Neural cell (in vitro differentiated cells): ENCODE data around the gene MARK2.

Experiments used
- EP300 ChIP-seq: fragments of 450-650 bp; conservative IDR thresholded peaks from 2 replicates; pipeline ENCODE4 v1.6.1; 2014; ENCODE audit warnings: antibody characterized with exemption, mild to moderate bottlenecking, moderate library complexity; ENCODE audit not compliant: poor library complexity, severe bottlenecking
- EZH2 ChIP-seq: fragments of 200-600, 300-800 bp; shearing (Covaris generic), sonication (generic); IDR thresholded peaks from 2 replicates; pipeline ENCODE4 v1.6.1; 2014; ENCODE audit warnings: antibody characterized with exemption, low read length, borderline replicate concordance, mild to moderate bottlenecking; ENCODE audit not compliant: insufficient read depth, poor library complexity, severe bottlenecking
- POLR2AphosphoS5 ChIP-seq: IDR thresholded peaks from 2 replicates; pipeline ENCODE4 v1.6.1; 2012
- SMC3 ChIP-seq: fragments of 450-650 bp; conservative IDR thresholded peaks from 2 replicates; pipeline ENCODE4 v1.6.1; 2014; ENCODE audit warnings: antibody characterized with exemption, mild to moderate bottlenecking, moderate library complexity; ENCODE audit not compliant: poor library complexity
- TF ChIP-seq, protein P1 (sequence below): fragments of 450-650 bp; IDR thresholded peaks from 2 replicates; pipeline ENCODE4 v1.5.1; 2014; ENCODE audit warnings: antibody characterized with exemption, mild to moderate bottlenecking, moderate library complexity; ENCODE audit not compliant: poor library complexity, severe bottlenecking
- TF ChIP-seq, protein P2 (sequence below): IDR thresholded peaks from 2 replicates; pipeline ENCODE4 v1.6.1; 2012; ENCODE audit warnings: borderline replicate concordance

DNA sequence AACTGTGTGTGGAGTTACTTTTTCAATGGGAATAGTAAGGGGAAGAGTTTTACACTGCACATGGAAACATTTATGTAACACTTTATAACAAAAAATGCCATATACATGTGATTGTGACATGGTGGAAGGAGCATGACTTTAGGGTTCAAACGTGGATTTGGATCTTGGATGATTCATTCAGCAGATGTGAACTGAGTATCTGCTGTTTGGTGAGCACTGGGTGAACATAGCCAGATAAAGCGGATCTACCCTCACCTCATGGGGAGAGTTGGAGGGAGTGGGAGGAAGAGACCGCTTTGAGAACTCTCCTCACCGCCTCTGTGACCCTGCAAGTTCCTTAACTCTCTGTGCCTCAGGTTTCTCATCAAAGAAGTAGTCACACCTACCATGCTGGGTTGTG, 103.0 kb downstream of the MARK2 start:
- TF ChIP-seq EZH2 (no peak), POLR2AphosphoS5 (no peak), SMC3 (no peak), EP300 (no peak)
- TF ChIP-seq, protein P1, sequence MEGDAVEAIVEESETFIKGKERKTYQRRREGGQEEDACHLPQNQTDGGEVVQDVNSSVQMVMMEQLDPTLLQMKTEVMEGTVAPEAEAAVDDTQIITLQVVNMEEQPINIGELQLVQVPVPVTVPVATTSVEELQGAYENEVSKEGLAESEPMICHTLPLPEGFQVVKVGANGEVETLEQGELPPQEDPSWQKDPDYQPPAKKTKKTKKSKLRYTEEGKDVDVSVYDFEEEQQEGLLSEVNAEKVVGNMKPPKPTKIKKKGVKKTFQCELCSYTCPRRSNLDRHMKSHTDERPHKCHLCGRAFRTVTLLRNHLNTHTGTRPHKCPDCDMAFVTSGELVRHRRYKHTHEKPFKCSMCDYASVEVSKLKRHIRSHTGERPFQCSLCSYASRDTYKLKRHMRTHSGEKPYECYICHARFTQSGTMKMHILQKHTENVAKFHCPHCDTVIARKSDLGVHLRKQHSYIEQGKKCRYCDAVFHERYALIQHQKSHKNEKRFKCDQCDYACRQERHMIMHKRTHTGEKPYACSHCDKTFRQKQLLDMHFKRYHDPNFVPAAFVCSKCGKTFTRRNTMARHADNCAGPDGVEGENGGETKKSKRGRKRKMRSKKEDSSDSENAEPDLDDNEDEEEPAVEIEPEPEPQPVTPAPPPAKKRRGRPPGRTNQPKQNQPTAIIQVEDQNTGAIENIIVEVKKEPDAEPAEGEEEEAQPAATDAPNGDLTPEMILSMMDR = no peak
- TF ChIP-seq, protein P2, sequence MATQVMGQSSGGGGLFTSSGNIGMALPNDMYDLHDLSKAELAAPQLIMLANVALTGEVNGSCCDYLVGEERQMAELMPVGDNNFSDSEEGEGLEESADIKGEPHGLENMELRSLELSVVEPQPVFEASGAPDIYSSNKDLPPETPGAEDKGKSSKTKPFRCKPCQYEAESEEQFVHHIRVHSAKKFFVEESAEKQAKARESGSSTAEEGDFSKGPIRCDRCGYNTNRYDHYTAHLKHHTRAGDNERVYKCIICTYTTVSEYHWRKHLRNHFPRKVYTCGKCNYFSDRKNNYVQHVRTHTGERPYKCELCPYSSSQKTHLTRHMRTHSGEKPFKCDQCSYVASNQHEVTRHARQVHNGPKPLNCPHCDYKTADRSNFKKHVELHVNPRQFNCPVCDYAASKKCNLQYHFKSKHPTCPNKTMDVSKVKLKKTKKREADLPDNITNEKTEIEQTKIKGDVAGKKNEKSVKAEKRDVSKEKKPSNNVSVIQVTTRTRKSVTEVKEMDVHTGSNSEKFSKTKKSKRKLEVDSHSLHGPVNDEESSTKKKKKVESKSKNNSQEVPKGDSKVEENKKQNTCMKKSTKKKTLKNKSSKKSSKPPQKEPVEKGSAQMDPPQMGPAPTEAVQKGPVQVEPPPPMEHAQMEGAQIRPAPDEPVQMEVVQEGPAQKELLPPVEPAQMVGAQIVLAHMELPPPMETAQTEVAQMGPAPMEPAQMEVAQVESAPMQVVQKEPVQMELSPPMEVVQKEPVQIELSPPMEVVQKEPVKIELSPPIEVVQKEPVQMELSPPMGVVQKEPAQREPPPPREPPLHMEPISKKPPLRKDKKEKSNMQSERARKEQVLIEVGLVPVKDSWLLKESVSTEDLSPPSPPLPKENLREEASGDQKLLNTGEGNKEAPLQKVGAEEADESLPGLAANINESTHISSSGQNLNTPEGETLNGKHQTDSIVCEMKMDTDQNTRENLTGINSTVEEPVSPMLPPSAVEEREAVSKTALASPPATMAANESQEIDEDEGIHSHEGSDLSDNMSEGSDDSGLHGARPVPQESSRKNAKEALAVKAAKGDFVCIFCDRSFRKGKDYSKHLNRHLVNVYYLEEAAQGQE = no peak
